HG02943 (cell line): ENCODE results near the gene LGI1.

Source experiments
- ATAC-seq: cut with Tn5 transposase; IDR thresholded peaks from one replicate; pipeline ENCODE4 v1.9.1; 2021; ENCODE audit warnings: mild to moderate bottlenecking, low read depth, moderate library complexity; ENCODE audit not compliant: unreplicated experiment

LGI1 gene

DNA sequence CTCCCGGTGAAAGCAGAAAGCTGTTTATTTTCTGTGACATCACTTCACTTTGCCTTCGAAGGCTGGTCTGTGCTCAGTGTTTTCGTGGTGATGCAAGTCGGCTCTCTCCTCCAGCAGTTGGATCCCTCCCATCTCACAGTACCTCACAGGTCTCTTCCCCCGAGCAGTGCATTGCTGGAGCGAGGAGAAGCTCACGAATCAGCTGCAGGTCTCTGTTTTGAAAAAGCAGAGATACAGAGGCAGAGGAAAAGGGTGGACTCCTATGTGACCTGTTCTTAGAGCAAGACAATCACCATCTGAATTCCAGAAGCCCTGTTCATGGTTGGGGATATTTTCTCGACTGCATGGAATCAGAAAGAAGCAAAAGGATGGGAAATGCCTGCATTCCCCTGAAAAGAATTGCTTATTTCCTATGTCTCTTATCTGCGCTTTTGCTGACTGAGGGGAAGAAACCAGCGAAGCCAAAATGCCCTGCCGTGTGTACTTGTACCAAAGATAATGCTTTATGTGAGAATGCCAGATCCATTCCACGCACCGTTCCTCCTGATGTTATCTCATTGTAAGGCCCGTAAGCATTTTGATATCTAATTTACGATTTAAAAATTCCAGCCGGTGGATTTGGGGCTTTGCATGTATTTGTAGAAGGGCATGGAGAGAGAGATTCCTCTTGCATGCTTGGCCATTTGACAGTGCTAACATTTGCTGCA is at the start of gene LGI1:
TSS of gene LGI1 (plus strand) at position 136 of the 707 bp plus-strand sequence. CDS start at position 345, 209 bp downstream.
- no peak for ATAC-seq

DNA sequence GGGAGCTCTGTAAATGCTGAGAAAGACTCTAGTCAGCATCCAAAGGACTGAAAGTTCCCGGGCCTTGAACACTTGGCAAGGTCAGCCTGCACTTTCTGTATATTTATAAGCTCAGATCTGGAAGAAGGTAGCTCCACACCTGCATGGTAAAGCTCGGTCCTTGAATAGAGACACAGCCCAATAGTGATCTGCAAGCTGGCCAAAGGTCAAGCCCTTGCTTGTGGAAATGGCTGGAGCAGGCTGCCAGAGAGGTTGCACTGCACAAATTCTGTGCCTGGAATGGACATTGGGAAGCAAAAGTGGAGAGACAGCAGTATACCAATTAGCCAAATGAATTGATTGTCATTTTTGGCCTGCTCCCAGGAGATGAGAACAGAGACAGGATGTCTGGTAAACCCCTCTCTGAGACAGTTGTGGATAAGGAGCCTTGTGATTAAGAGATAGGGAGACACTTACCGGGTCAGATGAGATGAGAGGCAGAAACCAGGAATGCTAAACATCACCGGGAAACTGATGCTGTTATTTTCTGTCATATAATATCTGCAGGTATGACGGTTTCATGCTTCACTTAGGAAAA is 47.3 kb upstream of the LGI1 start:
- no peak for ATAC-seq

DNA sequence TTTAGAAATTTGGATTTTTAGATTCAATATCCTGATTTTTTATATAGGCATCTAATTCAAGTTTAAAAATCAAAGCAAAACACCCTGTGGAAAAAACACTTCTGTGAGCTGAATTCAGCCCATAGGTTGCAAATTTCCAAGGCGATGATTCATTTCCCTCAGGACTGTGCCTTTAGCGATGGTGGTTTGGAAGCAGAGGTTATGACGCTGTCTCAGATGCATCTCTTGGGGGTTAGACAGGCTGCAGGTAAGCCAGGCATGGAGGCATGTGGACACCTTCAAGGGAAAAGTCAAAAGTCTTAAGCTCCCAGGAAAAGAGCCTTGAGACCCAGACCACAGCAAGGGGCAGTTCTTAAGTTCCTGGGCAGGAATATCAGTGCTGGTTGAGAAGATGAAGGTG is 45.8 kb upstream of the LGI1 start:
- ATAC-seq = no peak

DNA sequence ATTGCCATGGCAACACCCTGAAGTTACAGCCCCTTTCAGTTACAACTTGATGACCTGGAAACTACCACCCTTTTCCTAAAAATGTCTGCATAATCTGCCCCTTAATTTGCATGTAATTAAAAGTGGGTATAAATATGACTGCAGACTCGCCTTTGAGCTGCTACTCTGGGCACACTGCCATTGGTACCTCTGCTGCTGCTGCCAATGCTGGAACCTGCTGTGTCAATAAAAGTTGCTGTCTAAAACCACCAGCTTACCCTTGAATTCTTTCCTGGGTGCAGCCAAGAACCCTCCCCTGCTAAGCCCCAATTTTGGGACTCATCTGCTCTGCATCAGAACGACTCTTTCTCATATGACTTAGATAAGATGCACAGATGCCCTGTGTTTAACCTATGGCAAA is 45.1 kb upstream of the LGI1 start:
- ATAC-seq = no peak

DNA sequence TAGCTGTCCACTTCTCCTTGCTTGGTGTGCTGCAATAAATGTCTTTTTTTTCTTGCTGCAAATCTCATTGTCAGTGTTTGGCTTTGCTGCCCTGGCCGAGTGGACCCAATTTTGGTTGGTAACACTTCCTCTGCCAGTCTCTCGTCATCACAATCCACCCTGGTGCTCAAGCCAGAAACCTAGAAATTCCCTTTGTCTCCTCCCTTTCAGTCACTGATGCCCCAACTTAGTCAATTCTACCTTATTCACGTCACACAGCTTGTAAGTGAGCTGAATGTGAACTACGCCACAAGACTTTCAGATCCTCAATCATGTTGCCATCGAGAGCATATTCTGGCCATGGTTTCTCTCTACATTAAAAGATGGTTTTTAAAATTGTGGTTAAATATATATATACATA is 42.4 kb upstream of the LGI1 start:
- peak; percentile 82 for ATAC-seq

DNA sequence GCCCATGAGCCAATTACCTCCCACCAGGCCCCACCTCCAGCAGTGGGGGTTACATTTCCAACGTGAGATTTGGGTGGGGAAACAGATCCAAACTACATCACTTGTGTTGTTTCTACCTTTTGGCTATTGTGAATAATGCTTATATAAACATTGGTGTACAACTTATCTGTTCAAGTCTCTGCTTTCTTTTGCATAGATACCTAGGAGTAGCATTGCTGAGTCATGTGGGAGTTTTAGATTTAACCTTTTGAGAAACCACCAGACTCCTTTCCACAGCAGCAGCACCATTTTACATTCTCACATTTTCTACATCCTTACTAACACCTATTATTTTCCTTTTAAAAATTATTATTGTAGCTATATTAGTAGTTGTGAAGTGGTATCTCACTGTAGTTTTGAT is 41.0 kb upstream of the LGI1 start:
- no peak for ATAC-seq

DNA sequence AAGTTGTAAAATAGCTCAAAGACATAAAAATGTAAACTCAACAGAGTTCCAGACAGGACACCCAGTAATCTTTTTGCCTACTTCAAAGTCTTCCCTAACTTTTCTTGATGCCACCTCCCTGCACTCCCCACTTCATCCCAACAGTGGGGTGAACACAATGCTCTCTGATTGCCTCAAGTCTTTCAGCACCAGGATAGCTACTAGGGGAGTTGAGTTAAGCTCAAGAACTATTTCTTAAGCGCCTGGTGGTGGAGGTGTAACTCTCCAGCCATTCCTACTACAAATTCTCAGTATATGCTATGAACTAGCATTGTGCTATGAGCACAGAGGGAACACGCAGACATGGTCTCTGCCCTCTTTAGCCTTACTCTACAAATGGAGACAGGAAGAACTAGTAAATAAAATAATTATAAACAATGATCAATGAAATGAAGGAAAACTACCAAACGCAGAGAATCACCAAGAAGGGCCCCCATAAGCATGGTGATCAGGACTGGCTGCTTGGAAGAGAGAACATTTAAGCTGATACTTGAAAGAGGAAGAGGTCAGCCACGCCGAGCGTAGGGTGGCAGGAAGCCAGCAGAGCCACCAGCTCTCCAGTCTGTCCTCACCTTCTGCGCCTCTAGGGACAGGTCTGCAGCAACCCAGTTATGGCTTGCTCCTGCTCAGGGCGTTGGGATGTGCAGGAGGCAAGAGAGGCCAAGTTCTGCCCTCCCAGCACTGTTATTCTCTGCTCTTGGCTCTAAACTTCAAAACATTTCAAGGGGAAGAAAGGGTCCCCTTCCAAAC is 38.6 kb upstream of the LGI1 start:
- no peak for ATAC-seq

DNA sequence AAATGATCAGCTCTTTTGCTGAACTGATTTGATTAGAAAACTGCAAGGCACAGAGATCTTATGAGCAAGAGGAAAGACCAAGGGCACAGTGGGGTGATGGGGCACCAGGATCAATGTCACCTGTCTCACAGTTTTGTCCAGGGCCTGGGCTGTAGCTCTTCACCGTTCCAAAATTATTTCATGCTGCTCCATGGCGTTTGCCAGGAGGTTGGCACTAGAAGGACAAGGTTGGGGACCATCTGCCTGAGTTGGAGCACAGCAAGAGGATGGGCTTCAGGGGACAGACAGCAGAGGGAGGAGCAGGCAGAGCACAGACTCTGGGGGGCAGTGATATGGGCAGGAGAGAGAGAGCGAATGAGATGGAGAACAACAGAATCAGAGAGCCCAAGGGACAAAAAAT is 37.8 kb upstream of the LGI1 start:
- ATAC-seq = no peak

DNA sequence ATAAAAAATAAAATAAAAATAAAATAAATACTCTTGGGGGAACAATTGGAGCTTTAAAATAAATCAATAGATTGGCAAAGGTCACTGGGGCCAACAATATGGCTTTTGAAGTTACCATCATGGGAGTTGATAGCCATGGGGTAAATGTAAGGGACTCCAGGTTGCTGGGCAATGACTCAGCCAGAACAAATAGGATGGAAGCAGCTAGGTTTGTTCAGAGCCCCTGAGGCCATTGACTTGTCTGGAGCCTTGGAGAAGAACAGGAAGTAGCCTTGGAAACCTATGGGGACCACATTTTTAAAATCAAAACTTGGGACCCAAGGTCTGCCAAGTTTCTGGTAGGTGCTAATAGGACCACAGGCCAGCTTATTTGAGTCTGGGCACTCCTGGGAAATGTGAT is 35.2 kb upstream of the LGI1 start:
- ATAC-seq = no peak

DNA sequence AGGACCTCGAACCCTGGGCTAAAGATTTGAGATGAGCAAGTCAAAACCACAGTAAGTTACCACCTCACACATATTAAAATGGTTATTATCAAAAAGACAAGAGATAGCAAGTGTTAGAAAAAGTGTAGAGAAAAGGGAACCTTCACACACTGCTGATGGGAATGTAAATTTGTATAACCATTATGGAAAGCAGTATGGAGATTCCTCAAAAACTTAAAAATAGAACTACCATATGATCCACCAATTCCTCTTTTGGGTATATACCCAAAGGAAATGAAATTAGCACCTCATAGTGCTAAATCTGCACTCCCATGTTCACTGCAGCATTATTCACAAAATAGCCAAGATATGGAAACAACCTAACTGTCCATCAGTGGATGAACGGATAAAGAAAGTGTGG is 34.6 kb upstream of the LGI1 start:
- ATAC-seq = no peak

DNA sequence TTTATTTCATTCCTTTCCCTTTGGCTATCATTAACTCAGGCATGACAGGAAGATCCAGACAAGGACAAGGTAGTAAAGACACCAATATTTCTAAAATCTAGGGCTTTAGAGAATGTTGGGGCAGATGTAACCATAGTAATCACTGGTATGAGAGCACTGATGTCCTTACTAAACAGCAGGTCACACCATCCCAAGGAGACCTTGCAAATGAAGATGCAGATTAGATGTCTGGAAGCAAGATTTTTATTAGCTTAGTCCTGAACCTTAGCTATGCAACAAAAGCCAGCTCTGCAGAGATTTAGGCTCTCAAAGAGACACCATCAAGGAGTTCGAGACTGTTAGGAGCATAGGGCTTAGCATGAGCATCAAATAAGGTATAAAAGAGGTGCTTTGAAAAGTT is 31.7 kb upstream of the LGI1 start:
- ATAC-seq = no peak

DNA sequence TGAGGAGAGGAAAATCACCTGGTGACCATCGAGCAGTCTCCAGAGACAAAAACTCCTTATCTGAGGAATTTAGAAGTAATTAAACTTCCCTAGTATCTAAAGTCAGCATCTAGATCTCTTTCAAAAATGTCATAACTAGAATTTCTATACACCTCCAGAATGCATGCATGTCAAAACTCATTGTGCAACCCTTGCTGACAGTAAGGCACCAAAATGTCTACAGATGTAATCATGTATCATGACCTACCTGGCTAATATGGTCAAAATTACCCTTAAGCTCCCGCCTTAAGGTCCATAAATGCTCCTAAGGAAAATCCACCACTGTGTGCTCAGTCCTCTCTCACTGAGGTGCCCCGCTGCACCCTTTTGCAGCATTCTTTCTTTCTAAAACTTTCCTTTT is 16.4 kb upstream of the LGI1 start:
- ATAC-seq = no peak

DNA sequence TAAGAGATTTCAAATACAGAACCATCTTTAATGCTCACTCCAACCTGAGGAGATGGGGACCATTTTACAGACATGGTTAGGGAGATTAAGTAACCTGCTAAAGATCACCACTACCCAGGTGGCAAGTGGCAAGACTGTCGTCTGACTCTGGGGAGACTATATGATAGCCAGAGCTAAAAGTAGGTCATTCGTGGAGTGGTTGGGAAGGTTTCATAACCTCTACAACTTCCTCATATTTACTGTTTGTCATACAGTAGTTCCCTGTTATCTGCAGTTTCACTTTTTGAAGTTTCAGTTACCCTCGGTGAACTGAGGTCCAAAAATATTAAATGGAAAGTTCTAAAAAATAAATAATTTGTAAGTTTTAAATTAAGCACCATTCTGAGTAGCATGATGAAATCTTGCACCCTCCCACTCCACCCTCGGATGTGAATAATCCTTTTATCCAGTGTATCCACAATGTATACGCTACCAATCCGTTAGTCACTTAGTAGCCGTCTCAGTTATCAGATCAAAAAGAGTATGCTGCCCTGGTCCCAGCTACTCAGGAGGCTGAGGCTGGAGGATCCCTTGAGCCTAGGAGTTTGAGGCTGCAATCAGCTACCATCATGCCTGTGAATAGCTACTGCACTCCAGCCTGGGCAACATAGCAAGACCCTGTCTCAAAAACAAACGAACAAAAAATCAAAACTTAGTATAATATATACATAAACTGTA is 14.9 kb upstream of the LGI1 start:
- ATAC-seq = no peak

DNA sequence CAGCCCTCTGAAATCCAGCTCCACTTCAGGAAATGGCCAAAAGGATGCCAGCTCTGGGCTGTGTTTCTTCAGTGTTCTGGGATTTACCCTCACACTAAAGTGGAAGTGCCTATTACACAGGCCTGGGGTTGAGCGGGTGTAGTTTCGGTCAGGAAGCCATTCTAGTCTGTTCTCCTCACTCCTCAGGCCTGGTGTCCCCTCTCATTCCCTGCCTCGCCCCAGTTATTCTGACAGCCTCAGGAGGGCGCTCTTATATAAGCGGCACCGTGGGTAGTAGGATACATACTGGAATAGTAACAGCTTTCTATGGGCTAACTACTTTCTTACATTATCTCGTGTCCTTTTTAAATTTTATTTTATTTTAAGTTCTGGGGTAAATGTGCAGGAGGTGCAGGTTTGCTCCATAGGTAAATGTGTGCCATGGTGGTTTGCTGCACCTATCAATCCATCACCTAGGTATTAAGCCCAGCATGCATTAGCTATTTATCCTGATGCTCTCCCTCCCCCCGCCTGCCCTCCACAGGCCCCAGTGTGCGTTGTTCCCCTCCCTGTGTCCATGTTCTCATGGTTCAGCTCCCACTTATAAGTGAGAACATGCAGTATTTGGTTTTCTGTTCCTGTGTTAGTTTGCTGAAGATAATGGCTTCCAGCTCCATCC is 12.2 kb upstream of the LGI1 start:
- no peak for ATAC-seq

DNA sequence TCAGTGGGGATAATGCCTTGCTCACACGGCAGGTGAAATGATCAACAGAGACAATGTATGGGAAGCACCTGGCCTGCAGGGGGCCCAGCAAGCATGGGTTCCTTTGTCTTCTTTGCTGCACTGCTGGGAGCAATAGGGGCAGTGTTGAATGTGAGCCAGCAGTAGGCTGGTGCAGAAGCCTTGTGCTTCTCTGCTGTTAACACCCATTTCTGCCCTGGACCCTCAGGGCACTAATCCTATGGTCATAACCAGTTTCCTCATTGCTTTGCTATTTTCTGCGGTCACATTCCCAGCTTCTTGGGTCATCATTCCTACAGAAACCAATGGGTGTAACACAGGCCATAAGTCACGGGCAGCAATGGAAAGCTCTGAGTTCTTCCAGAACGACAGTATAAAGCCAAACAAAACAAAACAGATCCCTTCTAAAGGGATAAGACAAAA is 10.9 kb upstream of the LGI1 start:
- no peak for ATAC-seq

DNA sequence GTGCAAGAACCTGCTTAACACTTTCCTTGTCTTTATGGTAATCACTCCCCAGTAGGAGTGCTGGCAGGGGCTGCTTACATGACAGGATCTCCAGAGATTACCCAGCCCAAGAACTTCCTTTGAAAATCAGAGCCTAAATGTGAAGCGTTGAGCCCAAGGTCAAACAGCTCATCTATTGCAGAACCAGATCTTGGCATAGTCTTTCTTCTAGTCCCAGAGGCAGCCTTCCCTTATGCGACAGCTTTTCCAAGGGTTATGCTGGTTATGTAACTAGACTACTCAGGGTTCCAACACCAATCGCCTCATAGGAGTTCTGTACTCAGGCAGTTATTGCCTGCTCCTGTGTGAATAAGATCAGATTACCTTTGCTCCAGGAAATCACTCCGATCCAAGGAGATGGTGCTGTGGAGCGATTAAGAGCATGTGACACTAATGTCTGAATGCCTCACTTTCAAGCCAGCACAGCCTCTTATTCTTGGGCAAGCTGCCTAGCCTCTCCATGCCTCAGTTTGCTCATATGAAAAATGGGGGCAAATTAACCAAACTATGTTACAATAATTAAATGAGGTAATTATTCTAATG is 8.4 kb upstream of the LGI1 start:
- ATAC-seq = no peak

DNA sequence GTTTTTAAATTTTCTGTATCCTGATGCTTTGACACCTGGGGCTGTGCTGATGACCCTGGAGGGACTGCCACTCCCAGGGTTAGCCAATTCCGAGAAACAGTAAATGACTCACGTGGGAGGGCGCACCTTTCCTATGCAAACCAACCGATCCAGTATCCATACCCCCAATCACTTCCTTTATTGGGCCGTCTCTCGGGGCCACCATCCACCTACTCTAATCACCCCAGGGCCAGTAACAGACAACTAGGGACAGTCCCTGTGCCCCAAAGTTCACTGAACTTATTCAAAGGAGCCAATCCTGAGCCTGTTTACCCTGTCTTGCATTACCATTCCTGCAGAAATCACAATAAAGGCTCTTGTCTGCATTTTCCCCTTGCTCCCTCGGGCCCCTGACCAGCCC is 6.6 kb upstream of the LGI1 start:
- no peak for ATAC-seq

DNA sequence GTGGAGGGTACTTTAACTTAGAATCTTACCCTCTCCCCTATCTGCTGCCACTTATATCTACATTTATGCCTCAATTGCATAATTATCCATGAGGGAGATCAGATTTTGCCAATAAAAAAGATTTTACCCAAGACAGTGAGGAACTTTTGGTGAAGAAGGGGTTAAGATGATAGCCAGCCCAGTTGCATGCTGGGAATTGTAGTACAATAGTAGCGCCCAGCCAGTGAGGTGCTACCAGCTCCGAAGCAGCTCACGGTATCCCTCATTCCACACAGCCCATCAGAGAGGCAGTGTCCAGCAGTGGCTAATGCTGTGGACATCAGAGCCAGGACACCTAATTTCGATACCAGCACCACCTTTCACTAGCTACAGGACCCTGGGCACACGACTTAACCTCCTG is 5.9 kb upstream of the LGI1 start:
- ATAC-seq = no peak

DNA sequence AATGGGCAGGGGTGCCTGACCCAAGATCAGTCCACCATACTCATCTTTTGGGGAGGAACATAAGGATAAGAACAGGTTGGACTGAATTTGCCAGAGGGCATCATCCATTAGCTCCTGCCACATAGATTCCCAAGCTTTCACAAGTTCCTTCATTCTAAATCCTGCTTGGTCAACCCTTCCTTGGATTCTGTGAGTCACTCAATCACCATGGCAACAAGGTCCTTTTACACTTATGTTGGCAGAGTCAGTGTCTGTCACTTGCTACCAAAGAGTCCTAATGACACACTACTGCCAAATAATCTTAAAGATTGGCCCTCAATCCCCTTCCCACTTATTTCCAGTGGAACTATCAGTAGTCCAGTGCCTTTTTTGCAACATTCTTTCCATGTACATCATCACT is 5.0 kb upstream of the LGI1 start:
- ATAC-seq = no peak

DNA sequence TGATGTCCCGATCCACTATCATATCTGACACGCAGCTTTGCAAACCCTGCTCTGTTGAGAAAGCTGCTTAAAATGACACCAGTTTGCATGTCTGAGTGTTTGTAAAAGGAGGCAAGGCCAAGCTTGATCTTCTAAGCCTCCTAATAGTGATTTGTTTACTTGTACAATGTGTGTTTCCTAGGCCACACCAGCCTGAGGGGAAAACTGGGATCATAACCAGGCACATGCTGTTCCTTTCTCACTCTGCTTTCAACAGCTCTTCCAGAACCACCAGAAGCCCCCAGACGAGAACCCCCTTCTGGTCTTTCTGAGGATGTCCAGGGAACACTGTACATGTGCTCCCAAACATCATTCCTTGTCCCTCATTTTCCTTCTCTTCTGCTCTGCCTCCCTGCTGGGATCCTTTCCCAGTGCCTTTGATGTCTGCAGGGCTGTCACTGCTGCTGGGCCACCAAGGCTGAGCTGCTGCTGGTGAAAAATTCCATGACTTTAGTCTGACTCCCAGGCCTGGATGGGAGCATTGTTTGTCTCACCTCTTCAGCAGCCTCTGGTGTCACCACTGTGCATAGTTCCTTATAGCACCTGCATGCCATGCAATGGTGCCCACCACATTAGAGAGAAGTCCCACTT is 4.0 kb upstream of the LGI1 start:
- ATAC-seq = no peak
